HT1080 (cell line): ENCODE measurements around the gene FOSL2. TPM values are rescaled to one million over a fixed set of nuclear protein-coding genes. Genes with fewer than 3 reads are reported as not detected.
A peak's percentile ranks its signal among the peaks of the same experiment; 100 is the strongest.

Source experiments
- DNase-seq: peaks from one replicate; pipeline ENCODE4 v3.0.0-alpha.2; 2015; ENCODE audit warnings: low read depth
- total RNA-seq: library from RNA; depleted of rRNA; stranded (reverse); fragments of >200 nt; shearing (Covaris generic); gene quantifications from 2 replicates; pipeline ENCODE4 v1.2.3, GENCODE V29; 2014

The FOSL2 gene
- total RNA-seq, 1 experiment from 2014 or later, result 73.5 TPM

DNA sequence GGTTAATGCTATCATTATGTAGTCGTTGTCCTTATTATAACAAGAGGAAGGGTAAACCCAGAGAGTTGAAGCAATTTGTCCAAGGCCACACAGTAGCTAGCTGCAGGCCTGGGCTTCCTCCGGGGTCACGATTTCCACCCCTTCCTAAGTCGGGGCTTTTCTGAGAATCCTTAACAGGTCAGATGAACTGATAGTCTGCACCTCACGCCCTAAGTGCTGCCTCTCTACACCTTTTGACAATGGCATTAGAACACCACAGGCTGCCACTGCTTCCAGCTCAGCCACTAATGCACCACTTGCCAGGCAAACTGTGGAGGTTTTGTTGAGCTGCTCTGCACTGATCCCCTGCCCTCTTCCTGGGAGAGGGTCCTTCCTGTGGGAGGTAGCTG, 37.7 kb downstream of the FOSL2 start:
- DNase-seq, result no peak

DNA sequence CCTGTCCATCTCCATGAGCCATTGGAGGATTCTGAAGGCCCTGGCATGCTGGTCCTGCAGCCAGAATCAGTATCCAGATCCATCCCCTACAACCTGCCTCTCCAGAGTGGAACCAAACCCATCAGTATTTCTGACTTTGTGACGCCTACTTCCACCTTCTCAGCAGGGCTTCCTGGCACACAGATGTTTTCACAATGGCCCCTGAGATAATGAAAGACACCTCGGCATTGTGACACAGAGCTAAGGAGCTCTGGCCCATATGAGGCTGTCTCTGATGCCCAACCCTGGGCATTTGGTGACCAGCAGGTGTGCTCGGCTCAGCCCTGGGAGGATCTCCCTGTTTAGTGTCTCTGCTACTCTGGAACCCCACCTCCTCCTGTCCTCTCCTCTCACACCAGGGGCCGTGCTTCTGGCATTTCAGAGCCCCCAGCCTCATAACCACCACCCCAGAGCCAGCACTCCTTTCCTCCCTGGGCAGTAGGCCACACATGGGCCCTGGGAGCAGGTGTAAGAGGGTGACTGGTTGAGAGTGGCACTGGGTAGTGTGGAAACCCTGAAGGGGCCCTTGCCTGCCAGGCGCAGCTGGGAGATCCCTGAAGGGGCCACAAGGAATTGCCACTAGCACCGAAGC, 38.2 kb downstream of the FOSL2 start:
- DNase-seq, result no peak

DNA sequence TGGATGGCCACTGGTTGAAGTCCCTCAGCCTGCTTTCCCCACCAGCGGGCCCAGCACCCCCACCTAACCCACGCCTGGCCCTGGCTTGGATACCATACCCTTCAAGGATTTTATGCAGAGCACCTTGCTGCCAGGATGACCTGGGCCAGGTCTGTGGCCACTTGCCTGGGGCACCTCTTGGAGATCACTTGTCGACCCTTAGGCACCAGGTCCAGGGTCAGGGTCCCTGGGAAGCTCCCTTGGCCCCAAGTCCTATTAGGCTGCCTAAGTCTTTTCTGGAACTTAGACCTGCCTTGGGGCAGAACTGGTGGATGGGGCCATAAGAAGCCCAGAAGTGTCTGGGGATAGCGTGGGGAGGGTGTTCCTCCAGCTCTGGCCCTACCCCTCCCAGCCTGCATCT, 39.1 kb downstream of the FOSL2 start:
- DNase-seq, result no peak

DNA sequence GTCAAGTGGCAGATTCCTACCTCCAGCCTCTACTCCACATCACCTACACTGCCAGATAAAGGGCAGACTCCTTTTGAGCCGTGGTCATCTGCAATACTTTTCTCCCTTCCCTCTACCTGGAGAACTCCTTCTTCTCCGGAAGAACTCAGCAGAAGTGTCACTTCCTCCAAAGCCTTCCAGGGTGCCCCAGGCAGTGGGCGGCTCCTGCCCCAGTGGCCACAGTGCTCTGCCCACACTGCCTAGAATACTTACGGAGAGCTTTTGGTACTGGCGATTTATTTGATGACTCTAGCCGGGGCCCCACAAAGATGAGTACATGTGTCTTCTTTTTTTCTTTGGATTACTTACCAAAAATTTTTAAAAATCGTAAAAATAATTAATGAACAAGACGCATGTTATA, 39.7 kb downstream of the FOSL2 start:
- DNase-seq, result no peak

DNA sequence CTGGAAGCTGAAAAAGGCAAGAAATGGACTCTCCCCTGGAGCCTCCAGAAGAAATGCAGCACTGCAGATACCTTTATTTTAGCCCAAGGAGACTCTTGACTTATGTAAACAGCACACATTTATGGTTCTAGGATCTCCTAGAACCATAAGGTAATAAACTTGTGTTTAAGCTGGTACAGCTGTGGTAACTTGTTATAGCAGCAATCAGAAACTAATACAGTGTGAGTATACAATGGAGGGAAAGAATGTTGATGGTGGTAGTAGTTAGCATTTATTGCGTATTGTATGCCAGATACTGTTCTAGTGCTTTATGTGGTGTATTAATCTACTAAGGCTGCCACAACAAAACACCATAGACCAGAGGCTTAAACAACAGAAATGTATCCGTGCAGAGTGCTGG, 40.6 kb downstream of the FOSL2 start:
- DNase-seq, result no peak

DNA sequence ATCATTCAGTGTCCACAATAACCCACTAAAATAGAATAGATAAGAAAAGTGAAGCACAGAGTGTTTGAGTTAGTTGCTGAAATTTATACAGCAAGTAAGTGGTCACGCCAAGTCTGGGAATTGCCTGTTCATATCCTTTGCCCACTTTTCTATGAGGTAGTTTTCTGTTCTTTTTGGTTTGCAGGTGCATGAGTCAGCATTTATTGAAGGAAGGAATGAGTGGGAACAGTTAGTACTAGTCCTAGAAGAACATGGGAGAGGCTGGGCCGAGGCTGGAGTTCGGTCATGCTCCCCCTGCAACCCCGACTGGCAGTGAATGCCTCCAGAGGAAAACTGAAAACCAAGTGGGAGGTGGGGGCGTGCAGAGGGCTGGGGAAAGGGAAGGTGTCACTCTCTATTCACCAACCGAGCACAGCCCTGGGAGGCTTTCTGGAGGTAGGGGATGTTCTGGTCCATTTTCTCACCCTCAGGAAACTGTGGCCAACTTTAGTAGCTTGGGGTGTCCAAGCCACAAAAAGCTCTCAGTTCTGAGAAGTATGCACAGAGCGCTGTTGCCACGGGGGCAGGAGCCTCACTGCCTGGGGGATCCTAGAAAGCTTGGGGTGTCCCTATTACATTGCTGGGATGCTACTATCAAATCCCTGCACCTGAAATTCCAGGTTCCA, 41.4 kb downstream of the FOSL2 start:
- DNase-seq, result no peak

DNA sequence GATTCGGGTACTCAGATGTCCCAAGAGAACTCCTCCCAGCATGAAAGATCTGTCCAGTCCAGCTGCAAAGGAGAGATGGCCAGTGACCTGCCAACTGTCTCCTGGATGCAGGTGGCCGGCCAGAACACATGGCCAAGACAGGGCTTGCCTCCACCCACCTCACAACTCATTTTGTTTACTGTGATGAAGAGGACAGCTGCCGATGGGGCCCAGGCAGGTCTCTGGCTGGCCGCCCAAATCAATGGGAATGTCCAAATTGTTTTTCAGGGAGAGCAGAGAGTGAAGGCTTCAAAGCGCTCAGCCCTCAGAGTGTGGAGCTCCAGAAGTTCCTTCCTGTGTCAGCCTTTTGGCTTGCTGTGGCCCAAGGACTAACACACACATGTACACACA, 41.9 kb downstream of the FOSL2 start:
- DNase-seq, result no peak

DNA sequence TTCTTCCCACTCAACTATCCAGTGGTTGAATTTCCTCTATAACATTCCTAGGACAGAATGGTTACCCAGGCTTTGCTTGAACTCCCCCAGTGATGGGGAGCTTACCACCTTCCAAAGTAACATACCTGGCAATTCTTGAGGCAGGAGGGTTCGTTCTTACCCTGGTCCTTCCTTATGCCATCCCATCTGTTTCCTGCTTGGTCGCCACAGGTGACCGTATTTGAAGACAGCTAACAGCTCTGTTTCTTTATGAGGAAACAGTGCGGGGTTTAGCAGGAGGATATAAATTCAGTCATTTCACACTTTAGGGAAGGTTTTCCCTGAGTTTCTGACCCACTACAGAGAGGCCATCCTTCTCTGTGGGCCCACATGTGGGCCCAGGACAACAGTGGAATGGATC, 42.6 kb downstream of the FOSL2 start:
- no peak for DNase-seq

DNA sequence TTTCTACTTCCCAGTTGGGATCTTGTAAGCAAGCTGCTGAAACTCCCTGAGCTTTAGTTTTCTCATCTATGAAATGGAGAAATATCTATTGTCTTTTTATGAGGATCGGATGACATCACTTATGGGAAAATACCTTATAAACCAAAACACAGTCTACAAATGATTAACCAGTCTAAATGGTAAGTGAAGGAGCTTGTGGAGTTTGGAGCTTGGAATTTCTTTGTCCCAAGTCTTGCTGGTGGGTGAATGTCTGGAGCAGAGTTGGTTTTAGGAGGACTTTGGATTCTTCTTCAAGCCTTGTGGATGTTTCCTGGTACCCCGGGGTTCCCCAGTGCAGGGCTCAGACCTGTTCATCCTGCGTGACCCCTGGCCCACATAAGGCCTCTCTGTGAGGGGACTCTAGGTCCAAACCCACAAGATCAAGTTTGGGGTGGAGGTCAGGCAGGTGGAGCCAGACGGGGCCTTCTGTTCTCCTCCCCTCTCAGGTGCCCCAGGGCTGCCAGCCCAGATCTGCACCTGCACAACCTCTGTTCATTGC, 43.2 kb downstream of the FOSL2 start:
- no peak for DNase-seq

DNA sequence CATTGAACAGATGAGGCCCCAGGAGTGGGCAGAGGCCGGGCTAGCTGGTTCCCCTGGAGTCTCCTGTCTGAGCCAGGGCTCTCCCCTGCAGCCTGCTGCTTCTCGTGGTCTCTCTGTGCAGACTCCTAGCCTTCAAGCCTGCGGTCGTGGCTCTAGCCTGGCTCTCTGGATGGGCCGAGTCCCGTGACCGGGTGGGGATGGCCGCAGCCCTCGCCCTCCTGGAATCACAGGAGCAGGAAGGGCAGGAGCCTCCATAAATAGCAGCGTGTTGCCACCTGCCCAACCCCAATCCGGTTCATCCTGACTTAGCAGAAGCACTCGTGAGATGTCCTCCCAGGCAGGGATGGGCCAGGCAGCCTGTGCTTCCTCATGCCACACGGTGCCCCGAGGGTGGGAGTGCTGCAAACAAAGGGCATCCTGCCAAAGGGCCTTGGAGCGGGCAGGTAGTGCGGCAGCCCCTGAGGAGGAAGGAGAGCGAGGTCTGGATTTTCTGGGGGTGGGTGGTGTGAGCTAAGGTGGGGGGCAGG, 43.9 kb downstream of the FOSL2 start:
- no peak for DNase-seq

DNA sequence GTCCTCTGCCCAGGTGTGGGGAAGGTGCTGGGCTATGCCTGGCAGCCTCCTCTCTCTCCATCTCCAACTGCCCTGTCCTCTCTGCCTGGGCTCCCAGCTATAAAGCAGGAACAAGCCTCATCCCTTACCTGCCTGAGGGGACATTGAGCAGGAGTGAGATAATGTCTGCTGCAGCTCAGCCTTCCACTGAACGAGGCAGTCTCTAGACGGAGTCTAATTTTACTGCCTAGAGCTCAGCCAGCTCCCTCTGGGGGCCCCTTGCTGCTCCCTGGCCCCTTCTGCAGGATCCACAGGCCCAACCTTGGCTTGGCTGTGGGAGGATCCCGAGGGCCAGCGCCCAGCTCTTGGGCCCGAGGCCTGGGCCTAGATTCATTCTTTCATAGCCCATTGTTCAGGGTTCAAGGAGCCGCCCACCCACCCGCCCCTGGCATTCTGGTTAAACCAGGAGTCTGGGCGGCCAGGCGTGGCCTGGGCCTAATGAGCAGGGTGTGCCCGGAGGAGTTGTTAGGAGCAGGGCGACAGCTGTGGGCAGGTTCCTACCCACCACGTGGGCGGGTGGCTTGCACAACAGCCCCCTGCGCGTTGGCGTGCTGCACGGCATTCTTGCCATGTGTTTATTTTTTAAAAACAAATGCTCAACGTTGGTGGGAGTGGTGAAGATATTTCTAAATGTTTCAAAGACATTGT, 44.6 kb downstream of the FOSL2 start:
- DNase-seq, result no peak

DNA sequence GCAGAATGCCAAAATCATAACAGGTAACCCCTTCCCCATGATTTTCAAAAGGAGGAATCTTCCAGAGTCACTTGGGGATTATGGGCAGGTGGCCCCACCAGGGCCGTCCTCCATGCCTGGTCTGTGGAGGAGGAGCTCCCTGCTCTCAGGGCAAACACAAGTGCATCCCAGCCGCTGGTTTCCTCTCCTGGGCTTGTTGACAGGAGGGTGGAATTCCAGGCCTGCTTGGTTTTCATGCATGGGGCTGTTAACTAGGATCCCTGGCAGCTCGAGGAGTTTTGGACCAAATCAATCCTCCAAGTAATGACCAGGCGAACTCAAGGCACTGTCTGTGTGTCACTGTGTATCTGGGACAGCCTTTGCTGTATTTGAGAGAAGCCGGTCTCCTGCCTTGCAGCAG, 45.3 kb downstream of the FOSL2 start:
- DNase-seq, result no peak

DNA sequence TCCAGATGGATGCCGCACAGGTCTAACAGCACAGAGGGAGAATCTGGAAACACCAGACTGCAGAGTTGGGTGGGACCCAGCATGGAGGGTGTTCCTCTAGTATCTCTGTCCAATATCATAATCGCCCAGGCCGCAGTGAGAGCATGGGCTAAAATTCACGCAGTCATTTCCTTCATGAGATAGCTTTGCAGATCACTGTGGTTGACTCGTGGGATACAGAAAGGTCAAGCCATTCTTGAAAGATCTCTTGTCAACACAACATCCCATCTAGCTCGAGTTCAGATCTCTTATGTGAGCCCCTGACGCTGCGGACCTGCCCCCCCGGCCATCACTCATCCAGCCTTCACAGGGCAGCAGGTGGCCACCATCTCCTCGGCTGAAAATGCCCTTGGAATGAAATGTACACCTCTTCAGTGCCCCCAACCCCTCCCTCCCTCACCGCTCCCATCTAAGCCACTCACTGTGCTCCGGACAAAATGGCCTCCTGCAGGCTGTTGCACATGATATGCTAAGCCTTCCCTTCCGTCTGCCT, 45.9 kb downstream of the FOSL2 start:
- no peak for DNase-seq

DNA sequence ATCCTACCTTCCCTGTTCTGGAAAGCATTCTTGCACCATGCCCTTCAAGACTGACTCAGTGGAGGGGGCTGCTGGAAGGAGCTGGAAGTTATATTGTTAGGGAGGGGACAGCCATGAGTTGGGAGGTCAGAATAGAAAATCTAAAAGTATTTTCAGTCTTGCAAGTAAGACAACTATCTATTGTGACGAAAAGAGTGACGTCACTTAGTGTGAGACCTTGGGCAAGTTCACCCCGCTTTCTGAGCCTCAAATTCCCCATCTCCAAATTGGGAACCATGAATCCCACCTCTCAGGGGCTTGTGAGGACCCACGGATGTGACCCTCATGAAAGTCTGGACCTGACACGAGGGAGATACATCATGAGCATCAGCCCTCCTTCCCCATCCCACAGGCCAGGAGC, 46.5 kb downstream of the FOSL2 start:
- no peak for DNase-seq

DNA sequence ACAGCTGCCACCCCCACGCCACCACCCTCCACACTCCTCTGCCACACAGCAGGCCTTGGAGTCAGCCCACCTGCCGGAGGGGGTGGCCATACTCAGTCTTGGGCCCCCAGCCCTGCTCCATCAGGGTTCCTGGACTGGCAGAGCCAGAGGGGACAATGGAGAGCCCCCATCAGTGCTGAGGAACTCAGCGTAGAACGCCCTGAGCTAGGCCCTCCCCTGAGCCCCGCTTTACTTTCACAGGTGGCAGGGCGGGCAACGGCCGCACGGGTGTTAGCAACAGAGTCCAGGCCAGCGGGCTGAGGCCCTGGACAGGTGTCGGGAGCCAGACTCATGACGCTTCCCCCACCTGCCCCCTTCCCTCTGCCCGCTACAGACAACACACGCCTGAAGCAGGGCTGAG, 47.1 kb downstream of the FOSL2 start:
- no peak for DNase-seq

DNA sequence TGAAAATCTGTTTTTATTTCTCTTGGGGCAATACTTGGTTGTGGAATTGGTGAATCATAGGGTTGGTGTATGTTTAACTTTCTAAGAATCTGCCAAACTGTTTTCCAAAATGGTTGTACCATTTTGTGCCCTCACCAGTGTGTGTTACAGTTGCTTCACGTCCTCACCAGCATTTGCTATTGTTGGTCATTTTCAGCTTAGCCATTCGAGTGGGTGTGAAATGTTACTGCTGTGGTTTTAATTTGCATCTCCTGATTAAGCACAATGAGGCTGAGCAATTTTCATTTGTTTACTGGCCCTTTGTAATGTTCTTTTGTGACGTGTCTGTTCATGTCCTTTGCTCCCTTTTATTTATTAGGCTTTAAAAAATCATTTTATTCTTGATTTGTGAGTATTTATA, 49.7 kb downstream of the FOSL2 start:
- DNase-seq, result no peak

DNA sequence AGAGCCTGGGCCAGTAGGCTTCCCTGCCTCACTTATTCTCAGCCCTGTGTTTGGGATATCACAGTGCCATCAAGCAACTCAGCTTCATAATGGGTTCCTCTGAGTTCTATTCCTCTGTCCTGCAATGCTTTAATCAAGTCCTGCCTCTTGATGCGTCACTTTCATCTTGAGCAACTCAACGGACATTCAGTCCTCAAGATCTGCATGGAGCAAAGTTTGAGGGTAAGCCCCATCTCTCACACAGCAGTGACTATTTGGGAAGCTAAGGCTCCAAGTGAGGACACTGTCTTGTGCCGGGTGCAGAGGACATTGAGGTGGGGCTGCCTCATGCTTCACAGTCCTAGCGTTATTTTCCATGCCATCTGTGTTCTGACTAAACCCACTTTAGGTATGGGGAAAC, 52.3 kb downstream of the FOSL2 start:
- no peak for DNase-seq

DNA sequence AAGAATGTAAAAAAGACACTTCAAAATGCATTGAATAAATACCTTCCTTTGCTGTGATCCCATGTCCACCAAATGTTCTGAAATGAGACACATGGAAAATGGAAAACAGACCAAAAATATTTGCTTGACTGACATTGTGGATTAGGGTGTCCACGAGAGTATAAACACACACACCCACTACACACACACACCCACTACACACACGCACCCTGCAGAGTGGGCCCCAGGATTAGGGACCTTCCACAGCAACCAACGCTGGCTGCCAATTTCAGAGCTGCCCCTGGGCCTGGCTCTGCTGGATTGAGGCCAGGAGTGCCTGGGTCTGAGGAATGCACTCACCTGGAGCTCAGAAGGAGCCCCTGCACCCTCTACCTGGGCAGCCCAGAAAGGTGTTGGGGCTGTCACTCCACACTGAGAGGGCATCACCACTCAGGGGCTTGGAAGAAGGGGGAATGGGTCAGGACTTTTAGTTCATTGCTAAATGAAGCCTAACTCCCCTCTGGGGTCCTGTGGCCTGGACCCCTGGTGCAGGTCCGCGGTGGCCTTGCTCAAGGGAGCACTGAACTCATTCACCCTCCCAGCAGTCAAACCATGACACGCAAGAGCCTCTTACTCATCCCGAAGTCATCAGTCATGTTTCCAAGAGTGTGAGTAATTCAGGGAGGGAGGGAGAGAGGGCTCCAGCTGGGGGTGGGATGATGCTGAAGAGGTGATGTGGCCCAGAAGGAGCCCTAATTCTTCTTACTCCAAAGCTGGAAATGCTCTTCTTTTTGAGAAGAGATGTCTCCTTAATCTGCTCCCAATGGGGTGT, 53.0 kb downstream of the FOSL2 start:
- peak; percentile 95 for DNase-seq

DNA sequence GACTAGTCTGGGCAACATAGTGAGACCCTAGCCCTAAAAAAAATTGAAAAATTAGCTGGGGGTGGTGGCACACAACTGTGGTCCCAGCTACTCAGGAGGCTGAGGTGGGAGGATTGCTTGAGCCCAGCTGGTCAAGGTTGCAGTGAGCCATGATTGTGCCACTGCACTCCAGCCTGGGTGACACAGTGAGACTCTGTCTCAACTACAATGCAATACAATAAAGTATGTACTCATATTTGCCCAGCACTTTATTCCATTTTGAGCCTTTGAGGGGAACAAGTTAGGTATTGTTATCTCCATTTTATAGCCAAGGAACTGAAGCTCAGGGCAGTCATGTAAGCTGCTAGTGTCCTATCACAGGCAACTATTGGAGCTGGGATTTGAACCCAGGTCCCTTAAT, 53.9 kb downstream of the FOSL2 start:
- no peak for DNase-seq

DNA sequence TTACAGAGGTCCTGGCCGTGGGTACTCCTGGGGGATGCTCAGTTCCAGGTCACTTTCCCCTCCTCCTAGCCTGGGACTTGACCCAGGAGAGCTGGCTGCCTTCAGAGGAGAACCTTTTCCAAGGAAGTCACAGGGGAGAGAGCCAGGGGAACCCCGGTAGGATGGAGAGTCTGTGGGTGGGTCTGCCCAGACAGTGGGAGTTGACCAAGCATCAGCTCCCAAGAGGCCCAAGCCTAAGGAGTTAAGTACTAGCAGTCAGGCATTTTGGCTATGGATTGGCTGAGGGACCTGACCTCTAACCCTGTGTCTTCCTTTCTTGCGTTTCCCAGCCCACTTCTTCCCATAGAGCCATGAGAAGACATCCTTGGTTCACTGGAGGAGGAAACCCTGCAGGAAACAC, 54.4 kb downstream of the FOSL2 start:
- DNase-seq, result no peak
